Measurements from ENCODE around the gene RGL2. TPM values are rescaled to one million over a fixed set of nuclear protein-coding genes. Genes with fewer than 3 reads are reported as not detected.

The RGL2 gene
- total and polyA plus RNA-seq, 10 of the 15 experiments (the other 5 are each of a cell fraction or from before 2014, with no cell fraction given) = 0.84 to 21.2 (median 6.8) TPM

GRCh38 chr6:33297406-33297955 is 1.3 kb downstream of the RGL2 start (continued):
- no peak for TF ChIP-seq RELB (IDR thresholded peaks at IDR 0.05; ENCODE audit: low read depth)
- peak; percentile 66 for TF ChIP-seq IRF4 (IDR thresholded peaks at IDR 0.05; ENCODE audit: low read depth, low read length)
- TF ChIP-seq MTA3 (IDR thresholded peaks at IDR 0.05; ENCODE audit: borderline replicate concordance, low read length) = no peak
- TF ChIP-seq, protein P1, sequence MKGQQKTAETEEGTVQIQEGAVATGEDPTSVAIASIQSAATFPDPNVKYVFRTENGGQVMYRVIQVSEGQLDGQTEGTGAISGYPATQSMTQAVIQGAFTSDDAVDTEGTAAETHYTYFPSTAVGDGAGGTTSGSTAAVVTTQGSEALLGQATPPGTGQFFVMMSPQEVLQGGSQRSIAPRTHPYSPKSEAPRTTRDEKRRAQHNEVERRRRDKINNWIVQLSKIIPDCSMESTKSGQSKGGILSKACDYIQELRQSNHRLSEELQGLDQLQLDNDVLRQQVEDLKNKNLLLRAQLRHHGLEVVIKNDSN (IDR thresholded peaks at IDR 0.05; ENCODE audit: borderline replicate concordance, extremely low read length, insufficient read depth, low read depth, low read length) = peak; percentile 80
- TF ChIP-seq, protein P2, sequence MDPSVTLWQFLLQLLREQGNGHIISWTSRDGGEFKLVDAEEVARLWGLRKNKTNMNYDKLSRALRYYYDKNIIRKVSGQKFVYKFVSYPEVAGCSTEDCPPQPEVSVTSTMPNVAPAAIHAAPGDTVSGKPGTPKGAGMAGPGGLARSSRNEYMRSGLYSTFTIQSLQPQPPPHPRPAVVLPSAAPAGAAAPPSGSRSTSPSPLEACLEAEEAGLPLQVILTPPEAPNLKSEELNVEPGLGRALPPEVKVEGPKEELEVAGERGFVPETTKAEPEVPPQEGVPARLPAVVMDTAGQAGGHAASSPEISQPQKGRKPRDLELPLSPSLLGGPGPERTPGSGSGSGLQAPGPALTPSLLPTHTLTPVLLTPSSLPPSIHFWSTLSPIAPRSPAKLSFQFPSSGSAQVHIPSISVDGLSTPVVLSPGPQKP (IDR thresholded peaks at IDR 0.05; ENCODE audit: low read depth, low read length) = no peak
- no peak for TF ChIP-seq POLR2A (IDR thresholded peaks at IDR 0.05; ENCODE audit: low read depth, low read length)
- TF ChIP-seq SKIL (IDR thresholded peaks at IDR 0.05; ENCODE audit: low read depth, poor library complexity, severe bottlenecking) = no peak
- TF ChIP-seq EZH2 (IDR thresholded peaks at IDR 0.05; ENCODE audit: borderline replicate concordance, control insufficient read depth, low read depth, low read length) = no peak
- TF ChIP-seq, protein P3, sequence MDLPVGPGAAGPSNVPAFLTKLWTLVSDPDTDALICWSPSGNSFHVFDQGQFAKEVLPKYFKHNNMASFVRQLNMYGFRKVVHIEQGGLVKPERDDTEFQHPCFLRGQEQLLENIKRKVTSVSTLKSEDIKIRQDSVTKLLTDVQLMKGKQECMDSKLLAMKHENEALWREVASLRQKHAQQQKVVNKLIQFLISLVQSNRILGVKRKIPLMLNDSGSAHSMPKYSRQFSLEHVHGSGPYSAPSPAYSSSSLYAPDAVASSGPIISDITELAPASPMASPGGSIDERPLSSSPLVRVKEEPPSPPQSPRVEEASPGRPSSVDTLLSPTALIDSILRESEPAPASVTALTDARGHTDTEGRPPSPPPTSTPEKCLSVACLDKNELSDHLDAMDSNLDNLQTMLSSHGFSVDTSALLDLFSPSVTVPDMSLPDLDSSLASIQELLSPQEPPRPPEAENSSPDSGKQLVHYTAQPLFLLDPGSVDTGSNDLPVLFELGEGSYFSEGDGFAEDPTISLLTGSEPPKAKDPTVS (IDR thresholded peaks at IDR 0.05; ENCODE audit: low read depth, low read length) = no peak
- no peak for TF ChIP-seq RELA (IDR thresholded peaks at IDR 0.05; ENCODE audit: borderline replicate concordance, partially characterized antibody)
- no peak for TF ChIP-seq TCF3 (IDR thresholded peaks at IDR 0.05; ENCODE audit: borderline replicate concordance, insufficient read depth, low read depth, low read length)
- TF ChIP-seq EGR1 (IDR thresholded peaks at IDR 0.05; ENCODE audit: borderline replicate concordance in 1 of 2, low read depth in 2 of 2, low read length in 2 of 2) = no peak
- TF ChIP-seq EP300 (IDR thresholded peaks at IDR 0.05; ENCODE audit: borderline replicate concordance in 1 of 2, control insufficient read depth in 1 of 2, low read depth in 2 of 2, low read length in 2 of 2) = 0 out of 4 replicates have a peak, but pooled peaks of 1 of the 2 experiments have one; percentile 11
- no peak for TF ChIP-seq CHD1 (IDR thresholded peaks at IDR 0.05; ENCODE audit: low read depth, low read length)
- no peak for TF ChIP-seq ZNF687 (IDR thresholded peaks at IDR 0.05)
- no peak for TF ChIP-seq NR2F1 (conservative IDR thresholded peaks at IDR 0.05)
- no peak for TF ChIP-seq MYB (IDR thresholded peaks at IDR 0.05; ENCODE audit: borderline replicate concordance, low read depth, low read length)
